PC-9 (cell line): ENCODE results near the gene MGLL.

ENCODE experiments used
- EZH2 ChIP-seq: fragments of 200-600 bp; sonication (generic); IDR thresholded peaks from 2 replicates; pipeline ENCODE4 v1.8.0; 2017; ENCODE audit warnings: antibody characterized with exemption, low read depth
- TF ChIP-seq, protein P1 (sequence below): fragments of 200-600 bp; sonication (generic); conservative IDR thresholded peaks from 2 replicates; pipeline ENCODE4 v1.6.1; 2017; ENCODE audit warnings: mixed run types, antibody characterized with exemption, mild to moderate bottlenecking, moderate library complexity

- TF ChIP-seq, protein P1, sequence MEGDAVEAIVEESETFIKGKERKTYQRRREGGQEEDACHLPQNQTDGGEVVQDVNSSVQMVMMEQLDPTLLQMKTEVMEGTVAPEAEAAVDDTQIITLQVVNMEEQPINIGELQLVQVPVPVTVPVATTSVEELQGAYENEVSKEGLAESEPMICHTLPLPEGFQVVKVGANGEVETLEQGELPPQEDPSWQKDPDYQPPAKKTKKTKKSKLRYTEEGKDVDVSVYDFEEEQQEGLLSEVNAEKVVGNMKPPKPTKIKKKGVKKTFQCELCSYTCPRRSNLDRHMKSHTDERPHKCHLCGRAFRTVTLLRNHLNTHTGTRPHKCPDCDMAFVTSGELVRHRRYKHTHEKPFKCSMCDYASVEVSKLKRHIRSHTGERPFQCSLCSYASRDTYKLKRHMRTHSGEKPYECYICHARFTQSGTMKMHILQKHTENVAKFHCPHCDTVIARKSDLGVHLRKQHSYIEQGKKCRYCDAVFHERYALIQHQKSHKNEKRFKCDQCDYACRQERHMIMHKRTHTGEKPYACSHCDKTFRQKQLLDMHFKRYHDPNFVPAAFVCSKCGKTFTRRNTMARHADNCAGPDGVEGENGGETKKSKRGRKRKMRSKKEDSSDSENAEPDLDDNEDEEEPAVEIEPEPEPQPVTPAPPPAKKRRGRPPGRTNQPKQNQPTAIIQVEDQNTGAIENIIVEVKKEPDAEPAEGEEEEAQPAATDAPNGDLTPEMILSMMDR, result no peak
- TF ChIP-seq EZH2, result no peak
These were observed 111.2 kb downstream of the MGLL start for GRCh38 chr3:127711021-127711695.
